Body of pancreas (tissue), 4 donors: Measurements from ENCODE around the gene EOMES. TPM values are rescaled to one million over a fixed set of nuclear protein-coding genes. Genes with fewer than 3 reads are reported as not detected.

Source experiments
- ATAC-seq: fragments of 150-250 bp; one replicate; pipeline ENCODE4 v1.9.1; 2016
- DNase-seq, 4 donors: peaks; one replicate each; pipeline ENCODE4 v3.0.0-alpha.2; 2019
- H3K27ac ChIP-seq, 4 donors: fragments of 200-600 bp; sonication (generic); 1 replicate in 3 of 4; 2 replicates in 1 of 4; pipeline versions ENCODE4 v1.5.1 to v1.6.1; 2016 to 2019; ENCODE audit warnings: mild to moderate bottlenecking in 1 of 4, mixed read lengths in 1 of 4, moderate library complexity in 1 of 4
- H3K27me3 ChIP-seq, 2 donors: fragments of 200-600 bp; sonication (generic); one replicate each; pipeline ENCODE4 v1.6.0; 2016; ENCODE audit warnings: mild to moderate bottlenecking in 1 of 2
- H3K36me3 ChIP-seq, 2 donors: fragments of 200-600 bp; sonication (generic); replicated peaks in 1 of 2; 2 replicates each; pipeline ENCODE4 v1.5.1; 2016; ENCODE audit warnings: low read depth in 2 of 2; ENCODE audit not compliant: insufficient read depth in 1 of 2
- H3K4me1 ChIP-seq: fragments of 200-600 bp; sonication (generic); one replicate; pipeline ENCODE4 v1.6.0; 2016
- H3K4me3 ChIP-seq, 2 donors: fragments of 200-600 bp; sonication (generic); 1 replicate in 1 of 2; 2 replicates in 1 of 2; pipeline ENCODE4 v1.5.1; 2016 to 2019
- H3K9me3 ChIP-seq, 3 donors: fragments of 200-600 bp; sonication (generic); 1 replicate in 2 of 3; 2 replicates in 1 of 3; pipeline ENCODE4 v1.5.1; 2016
- POLR2A ChIP-seq, 3 donors: fragments of 450-650 bp; IDR thresholded peaks; one replicate each; pipeline ENCODE4 v1.6.1; 2016; ENCODE audit warnings: antibody characterized with exemption in 3 of 3, mild to moderate bottlenecking in 2 of 3
- WGBS, 2 donors: methylation state at CpG; one replicate each; pipeline ENCODE4 v1.1.5; 2017; 5-methylcytosine and 5-hydroxymethylcytosine counted together
- intact Hi-C: fragments of 100-400 bp; cut with DNase I; formaldehyde crosslinking; loops from one replicate; pipeline ENCODE4 v1.15.1; 2023
- total RNA-seq, 2 donors: library from RNA; depleted of rRNA; stranded (reverse); fragments of >200 nt; gene quantifications; one replicate each; pipeline ENCODE4 v1.1.0, GENCODE V29; 2016
- TF ChIP-seq, protein P1 (sequence below), 7 experiments: fragments of 450-650 bp in 4 of 7; fragments of 200-600 bp in 3 of 7; sonication (generic) in 3 of 7; IDR thresholded peaks; one replicate each; pipeline ENCODE4 v1.5.1; 2016 to 2019; ENCODE audit warnings: antibody characterized with exemption in 7 of 7

The EOMES gene
- total RNA-seq, 2 donors from 2014 or later, result 0.52 TPM; not detected in 1

DNA sequence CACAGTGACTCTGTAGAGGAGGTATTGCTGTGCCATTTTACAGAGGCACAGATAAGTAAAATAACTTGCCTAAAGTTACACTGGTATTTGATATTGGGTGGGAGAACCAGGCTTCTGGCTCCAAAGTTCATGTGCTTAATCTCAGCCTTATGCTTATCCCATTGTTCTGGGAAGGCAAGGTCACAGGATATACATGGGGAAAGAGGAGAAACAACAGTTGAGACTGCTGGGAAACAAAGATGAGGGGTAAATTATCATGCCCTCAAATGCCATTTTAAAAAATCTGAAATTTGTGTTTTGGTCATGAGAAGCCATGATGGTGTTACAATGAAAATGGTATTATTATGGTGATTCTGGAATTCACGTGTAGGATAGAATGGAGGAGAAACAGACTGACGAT lies 54.4 kb downstream of the EOMES start:
- H3K27ac ChIP-seq, result no peak overlapping the region
- no peaks in the 10 kb centered on the region for H3K36me3 ChIP-seq
- no peaks in the 10 kb centered on the region for H3K4me1 ChIP-seq
- no peak overlapping the region for H3K4me3 ChIP-seq
- ATAC-seq (no peak), DNase-seq (no peak)
- no peak for TF ChIP-seq POLR2A (IDR thresholded peaks at IDR 0.05)
- TF ChIP-seq, protein P1, sequence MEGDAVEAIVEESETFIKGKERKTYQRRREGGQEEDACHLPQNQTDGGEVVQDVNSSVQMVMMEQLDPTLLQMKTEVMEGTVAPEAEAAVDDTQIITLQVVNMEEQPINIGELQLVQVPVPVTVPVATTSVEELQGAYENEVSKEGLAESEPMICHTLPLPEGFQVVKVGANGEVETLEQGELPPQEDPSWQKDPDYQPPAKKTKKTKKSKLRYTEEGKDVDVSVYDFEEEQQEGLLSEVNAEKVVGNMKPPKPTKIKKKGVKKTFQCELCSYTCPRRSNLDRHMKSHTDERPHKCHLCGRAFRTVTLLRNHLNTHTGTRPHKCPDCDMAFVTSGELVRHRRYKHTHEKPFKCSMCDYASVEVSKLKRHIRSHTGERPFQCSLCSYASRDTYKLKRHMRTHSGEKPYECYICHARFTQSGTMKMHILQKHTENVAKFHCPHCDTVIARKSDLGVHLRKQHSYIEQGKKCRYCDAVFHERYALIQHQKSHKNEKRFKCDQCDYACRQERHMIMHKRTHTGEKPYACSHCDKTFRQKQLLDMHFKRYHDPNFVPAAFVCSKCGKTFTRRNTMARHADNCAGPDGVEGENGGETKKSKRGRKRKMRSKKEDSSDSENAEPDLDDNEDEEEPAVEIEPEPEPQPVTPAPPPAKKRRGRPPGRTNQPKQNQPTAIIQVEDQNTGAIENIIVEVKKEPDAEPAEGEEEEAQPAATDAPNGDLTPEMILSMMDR (IDR thresholded peaks at IDR 0.05), result no peak
- 43 to 44% methylated on average over 2 of the region's 2 CpGs for WGBS, 2 donors
- H3K9me3 ChIP-seq, result no peaks in the 10 kb centered on the region
- intact Hi-C loops, result no loop called here
- H3K27me3 ChIP-seq, result no peaks in the 10 kb centered on the region

DNA sequence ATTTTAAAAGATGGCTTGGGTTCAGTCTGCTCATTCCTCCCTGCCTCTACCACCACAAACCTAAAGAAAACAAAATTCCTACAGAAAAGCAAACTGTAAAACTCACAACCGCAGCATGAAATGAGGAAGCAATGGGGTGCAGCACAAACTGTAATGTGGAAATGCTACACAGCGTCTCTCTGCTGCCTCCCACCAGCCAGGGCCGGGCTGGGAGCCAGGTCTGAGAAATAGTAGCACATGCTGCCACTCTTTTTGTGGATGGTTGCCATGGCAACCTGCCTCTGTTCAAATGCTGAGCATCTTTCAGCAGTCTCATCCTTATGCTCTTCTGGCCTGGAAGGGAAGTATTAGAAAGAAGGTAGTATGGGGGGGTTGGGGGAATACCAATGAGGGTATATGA lies 55.4 kb downstream of the EOMES start:
- ATAC-seq (peak; percentile 12), DNase-seq (peak; percentile 17 to 78 (median 34))
- Histone ChIP-seq H3K27ac (no peak overlapping the region), H3K36me3 (no peaks in the 10 kb centered on the region), H3K9me3 (no peaks in the 10 kb centered on the region), H3K4me3 (no peak overlapping the region), H3K4me1 (no peaks in the 10 kb centered on the region), H3K27me3 (no peaks in the 10 kb centered on the region)
- TF ChIP-seq, protein P1 (IDR thresholded peaks at IDR 0.05), result no peak
- TF ChIP-seq POLR2A (IDR thresholded peaks at IDR 0.05), result no peak
- 32 to 51% methylated on average over 3 of the region's 3 CpGs for WGBS, 2 donors
- intact Hi-C loops, result no loop called here

DNA sequence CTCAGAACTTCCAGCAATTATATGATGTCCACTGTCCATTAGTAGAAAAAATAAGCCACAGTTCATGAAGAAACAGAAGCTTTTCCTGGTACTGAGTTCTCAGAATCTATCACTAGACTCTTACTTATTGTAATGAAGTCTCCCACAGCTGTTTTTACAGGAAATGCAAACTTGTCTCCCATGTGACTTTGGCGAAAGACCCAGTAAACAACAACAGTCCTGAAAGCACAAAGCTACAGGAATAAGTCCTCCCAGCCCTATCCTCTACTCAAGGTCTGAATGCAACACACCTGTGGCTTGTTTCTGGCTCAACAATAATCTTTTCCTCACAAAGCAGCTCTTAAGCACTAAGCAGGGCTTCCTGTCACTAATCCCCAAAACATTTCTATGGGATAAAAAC lies 55.9 kb downstream of the EOMES start:
- ATAC-seq (no peak), DNase-seq (no peak)
- H3K27ac ChIP-seq, result no peak overlapping the region
- 48 to 54% methylated on average over 1 of the region's 1 CpG for WGBS, 2 donors
- H3K4me3 ChIP-seq, result no peak overlapping the region
- no peaks in the 10 kb centered on the region for H3K9me3 ChIP-seq
- no peak for TF ChIP-seq POLR2A (IDR thresholded peaks at IDR 0.05)
- TF ChIP-seq, protein P1 (IDR thresholded peaks at IDR 0.05), result no peak
- intact Hi-C loops, result no loop called here
- no peaks in the 10 kb centered on the region for H3K4me1 ChIP-seq
- H3K36me3 ChIP-seq, result no peaks in the 10 kb centered on the region
- no peaks in the 10 kb centered on the region for H3K27me3 ChIP-seq

Other genes with a start within 250 kb of the EOMES start
- gene SLC4A7, start 237.9 kb downstream of the EOMES start, total RNA-seq, result 10 to 100 TPM; 10.1 to 12.9 TPM